GM20000 (cell line): ENCODE data around the gene SEMA7A.

Experiments
- DNase-seq: peaks from one replicate; pipeline ENCODE4 v3.0.0; 2012; ENCODE audit warnings: low spot score
- TF ChIP-seq, protein P1 (sequence below): IDR thresholded peaks from 2 replicates; pipeline ENCODE4 v1.5.1; 2012; ENCODE audit warnings: mild to moderate bottlenecking, control low read depth; ENCODE audit errors: extremely low read depth, missing control alignments

SEMA7A gene

DNA sequence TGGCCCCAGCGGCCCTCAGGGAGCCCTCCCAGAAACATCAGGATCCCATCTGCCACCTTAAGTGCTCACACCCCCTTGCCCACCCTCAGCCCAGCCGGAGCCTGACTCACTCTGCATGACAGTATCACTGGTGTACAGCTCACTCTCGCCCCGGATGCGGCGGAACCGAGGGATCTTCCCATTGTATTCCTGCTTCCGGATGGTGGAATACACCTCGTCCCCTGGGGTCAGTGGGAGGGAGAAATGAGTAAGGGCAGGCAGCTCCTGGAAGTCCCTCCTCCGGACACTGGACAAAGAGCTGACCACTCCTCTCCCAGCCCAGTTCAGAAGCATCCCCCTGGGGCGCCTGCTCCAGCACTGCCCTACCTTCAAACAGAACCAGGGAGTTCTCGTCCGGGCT is 16.5 kb downstream of the SEMA7A start:
- TF ChIP-seq, protein P1, sequence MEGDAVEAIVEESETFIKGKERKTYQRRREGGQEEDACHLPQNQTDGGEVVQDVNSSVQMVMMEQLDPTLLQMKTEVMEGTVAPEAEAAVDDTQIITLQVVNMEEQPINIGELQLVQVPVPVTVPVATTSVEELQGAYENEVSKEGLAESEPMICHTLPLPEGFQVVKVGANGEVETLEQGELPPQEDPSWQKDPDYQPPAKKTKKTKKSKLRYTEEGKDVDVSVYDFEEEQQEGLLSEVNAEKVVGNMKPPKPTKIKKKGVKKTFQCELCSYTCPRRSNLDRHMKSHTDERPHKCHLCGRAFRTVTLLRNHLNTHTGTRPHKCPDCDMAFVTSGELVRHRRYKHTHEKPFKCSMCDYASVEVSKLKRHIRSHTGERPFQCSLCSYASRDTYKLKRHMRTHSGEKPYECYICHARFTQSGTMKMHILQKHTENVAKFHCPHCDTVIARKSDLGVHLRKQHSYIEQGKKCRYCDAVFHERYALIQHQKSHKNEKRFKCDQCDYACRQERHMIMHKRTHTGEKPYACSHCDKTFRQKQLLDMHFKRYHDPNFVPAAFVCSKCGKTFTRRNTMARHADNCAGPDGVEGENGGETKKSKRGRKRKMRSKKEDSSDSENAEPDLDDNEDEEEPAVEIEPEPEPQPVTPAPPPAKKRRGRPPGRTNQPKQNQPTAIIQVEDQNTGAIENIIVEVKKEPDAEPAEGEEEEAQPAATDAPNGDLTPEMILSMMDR, result no peak
- no peak for DNase-seq

DNA sequence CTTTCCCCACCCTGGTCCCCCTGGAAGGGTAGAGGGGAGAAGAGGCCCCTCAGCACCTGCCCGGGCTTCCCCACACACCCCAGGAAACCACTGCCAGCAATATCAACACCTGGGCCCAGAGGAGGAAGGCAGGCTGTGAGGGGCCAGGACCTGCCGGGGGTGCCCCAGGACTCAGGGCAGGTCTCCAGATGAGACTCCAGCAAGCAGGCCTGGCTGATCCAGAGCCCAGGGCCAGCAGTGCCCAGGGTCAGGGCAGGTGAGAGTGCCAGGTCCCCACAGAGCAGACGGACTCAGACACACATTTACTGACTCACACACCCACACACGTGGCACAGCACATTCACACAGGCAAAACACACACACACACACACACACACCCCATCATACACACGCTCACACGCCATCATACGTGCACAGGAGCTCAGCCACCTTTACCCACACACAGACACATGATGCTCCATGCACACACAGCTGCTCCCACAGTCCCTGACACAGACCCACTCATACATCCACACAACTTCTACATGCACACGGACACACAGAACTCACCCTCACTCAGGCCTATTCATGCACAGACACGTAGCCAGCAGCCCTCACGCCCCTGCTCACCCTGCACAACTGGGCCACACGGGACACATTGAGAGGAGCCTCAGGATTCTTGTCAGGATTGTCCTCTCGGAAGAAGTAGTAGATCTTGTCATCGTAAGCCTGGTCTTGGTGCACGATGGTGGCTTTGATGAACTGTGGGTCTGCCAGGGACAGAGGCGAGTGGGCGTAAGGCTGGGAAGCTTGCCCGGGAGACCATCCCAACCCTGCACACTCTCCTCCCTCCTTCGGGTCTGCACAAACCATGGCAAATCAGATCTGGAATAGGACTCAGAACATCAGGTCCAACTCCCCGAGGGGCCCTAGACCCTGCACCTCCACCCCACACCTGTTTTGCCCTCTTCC is 17.5 kb downstream of the SEMA7A start:
- DNase-seq, result no peak
- TF ChIP-seq, protein P1, result no peak

DNA sequence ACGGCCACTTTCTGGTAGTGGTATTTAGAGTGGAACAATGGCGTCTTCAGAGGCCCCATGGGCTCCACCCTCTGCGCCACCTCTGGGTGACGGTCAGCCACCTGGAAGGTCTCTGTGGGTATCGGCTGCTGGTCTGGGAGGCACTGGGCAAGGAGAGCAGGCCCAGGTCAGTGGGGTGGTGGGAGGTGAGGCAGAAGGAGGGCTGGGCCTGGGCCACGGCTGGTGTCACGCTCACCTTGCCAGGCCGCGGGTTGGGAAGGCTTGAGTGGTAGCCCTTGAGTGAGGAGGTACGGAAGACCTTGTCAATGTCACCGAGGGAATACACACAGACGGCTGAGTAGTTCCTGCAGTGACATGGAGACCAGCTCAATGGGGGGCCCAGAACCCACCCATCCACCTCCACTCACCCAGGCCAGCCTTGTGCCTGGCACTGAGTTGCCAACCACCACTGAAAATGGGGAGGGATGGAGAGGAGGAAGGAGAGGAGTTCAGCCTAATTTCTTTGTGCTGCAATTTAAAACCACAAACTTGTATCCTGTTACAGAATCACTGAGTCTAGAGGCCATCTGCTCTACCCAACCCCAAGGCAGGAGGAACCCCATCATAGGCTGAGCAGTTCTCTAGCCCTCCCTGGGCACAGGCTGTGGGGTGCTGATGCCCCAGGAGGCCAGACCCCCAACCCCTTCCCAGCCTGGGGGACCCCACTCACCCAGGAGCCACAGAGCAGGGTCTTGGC is 19.0 kb downstream of the SEMA7A start:
- DNase-seq, result no peak

DNA sequence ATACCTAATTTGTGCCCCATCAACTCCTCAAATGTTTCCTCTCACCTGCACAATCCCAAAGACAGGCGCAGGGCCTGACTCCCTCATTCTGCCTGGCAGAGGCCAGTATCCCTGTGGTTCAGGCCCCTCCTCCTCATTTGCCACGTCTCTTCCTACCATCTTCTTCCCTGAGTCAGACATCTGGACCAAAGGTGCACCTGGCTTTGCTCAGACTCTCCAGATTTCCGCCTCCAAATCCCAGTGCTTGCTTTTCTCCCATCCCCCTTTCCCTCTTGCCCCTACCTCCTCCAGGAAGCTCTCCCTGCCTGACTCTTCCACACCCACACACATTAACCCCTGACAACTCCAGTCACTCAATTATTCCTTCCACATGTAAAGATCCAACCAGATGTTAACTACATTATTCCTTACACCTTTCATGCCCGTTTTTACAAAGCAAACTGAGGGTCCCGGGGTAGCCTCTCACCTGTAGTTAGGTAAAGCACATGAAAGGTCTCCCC is 19.6 kb downstream of the SEMA7A start:
- TF ChIP-seq, protein P1, result no peak
- no peak for DNase-seq

More for the DNA sequence above, 19.0 kb downstream of the SEMA7A start:
- TF ChIP-seq, protein P1, result no peak

DNA sequence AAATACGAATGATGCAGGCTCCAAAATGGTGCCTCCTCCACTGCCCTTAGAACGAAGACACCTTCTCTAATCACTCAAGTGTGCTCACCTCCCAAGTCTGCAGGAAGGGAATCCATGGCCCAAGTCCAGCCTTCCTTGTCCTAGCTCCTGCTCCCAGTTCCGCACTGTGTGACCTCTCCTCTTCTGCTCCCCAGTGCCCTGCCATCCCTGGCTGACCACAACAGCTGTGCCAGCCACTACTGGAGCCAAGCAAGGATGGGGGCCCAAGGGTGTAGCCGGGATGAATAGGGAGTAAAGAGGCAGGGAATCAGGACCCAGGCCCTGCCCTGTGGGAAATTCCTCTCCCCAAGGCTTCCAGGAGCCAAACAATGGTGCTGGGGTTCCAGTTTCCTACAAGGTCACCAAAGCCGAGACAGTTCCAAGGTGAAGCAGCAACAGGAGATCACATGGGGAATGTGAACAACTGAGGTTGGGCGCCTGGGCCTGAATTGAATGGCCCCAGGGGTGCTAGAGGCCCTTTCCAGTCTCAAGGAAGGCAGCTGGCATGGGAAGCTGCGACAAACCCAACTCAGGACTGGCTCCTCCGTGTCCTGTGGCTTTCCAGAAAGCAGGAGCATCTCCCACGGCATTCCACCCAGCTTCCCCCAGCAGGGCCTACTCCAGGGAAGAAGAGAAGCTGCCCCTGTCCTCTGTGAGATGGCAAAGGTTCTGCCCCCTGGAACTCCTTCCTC is 20.2 kb downstream of the SEMA7A start:
- TF ChIP-seq, protein P1, result no peak
- DNase-seq, result no peak

DNA sequence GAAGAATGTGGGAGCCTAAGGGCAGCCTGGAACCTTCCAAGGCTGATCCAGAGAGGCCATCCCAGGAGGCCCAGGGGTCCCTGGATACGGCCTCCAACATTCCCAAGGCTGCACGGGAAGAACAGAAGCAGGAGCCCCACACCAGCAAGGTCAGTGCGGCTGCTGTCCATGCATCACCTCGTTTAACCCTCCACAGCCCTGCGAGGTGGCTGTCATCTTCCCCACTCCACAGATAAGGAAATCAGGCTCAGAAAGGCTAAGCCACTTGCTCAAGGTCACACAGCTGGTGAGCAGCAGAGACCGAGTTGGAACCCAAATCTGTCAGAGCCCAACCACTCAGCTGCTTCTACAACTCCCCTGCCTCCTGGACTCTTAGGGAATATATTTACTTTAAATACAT is 21.6 kb downstream of the SEMA7A start:
- TF ChIP-seq, protein P1, result no peak

More for the DNA sequence above, 21.6 kb downstream of the SEMA7A start:
- DNase-seq, result no peak
